GM12878 (cell line): ENCODE measurements around the gene CRB3. TPM values are rescaled to one million over a fixed set of nuclear protein-coding genes. Genes with fewer than 3 reads are reported as not detected.

Experiments used
- ATAC-seq: fragments of 200-7000 bp; cut with Tn5 transposase; 3 replicates; pipeline ENCODE4 v1.9.1; 2020; ENCODE audit warnings: mild to moderate bottlenecking, moderate library complexity
- BruUV-seq: library from RNA; stranded (reverse); fragments of 400-500 nt; replicated peaks from 2 replicates; lab custom pipeline; 2021; lab: Mats Ljungman, UMichigan
- CTCF ChIA-PET: fragments of 300-600 bp; sonication (Branson Sonifier 250); formaldehyde crosslinking; extraction: SDS; loops from one replicate; lab custom pipeline; 2021; ENCODE audit warnings: inconsistent platforms; lab: Yijun Ruan, JAX
- POLR2A ChIA-PET: fragments of 350-600 bp; formaldehyde crosslinking; extraction: SDS; loops from one replicate; lab custom pipeline; 2021; ENCODE audit warnings: inconsistent platforms; lab: Charles Lee
- RAD21 ChIA-PET: fragments of 300-600 bp; sonication (Branson Sonifier 250); formaldehyde crosslinking; loops from one replicate; lab custom pipeline; 2023; ENCODE audit warnings: antibody characterized with exemption; ENCODE audit not compliant: unreplicated experiment; lab: Charles Lee
- SMC1A ChIA-PET: fragments of 300-600 bp; sonication (Branson Sonifier 250); formaldehyde crosslinking; loops from one replicate; lab custom pipeline; 2023; ENCODE audit not compliant: unreplicated experiment, uncharacterized antibody; lab: Charles Lee
- DNase-seq: peaks from one replicate; pipeline ENCODE4 v3.0.0-alpha.2; 2011; ENCODE audit warnings: low read depth, low spot score
- FAIRE-seq: peaks from 3 replicates; lab custom pipeline; 2011; peaks lifted over from hg19 to GRCh38; lab: Jason Lieb, UNC
- H2AFZ ChIP-seq: 2 replicates; pipeline ENCODE4 v1.6.0; 2011; ENCODE audit warnings: low read depth, low read length, control low read depth; ENCODE audit not compliant: control insufficient read depth
- H3K27ac ChIP-seq: 2 replicates; pipeline ENCODE4 v1.5.1; 2011; ENCODE audit warnings: control low read depth; ENCODE audit not compliant: control insufficient read depth, insufficient read depth
- H3K27me3 ChIP-seq, 2 experiments: replicated peaks in 1 of 2; 2 replicates each; pipeline versions ENCODE4 v1.6.0 to v1.6.1; 2011; ENCODE audit warnings: low read length in 1 of 2; ENCODE audit not compliant: control insufficient read depth in 2 of 2, insufficient read depth in 2 of 2
- H3K36me3 ChIP-seq, 2 experiments: 2 replicates each; pipeline ENCODE4 v1.5.1; 2011; ENCODE audit warnings: low read length in 1 of 2; ENCODE audit not compliant: control insufficient read depth in 2 of 2, insufficient read depth in 2 of 2
- H3K4me1 ChIP-seq: 2 replicates; pipeline ENCODE4 v1.6.1; 2011; ENCODE audit warnings: mild to moderate bottlenecking, low read length, moderate library complexity, mixed read lengths; ENCODE audit not compliant: control insufficient read depth, insufficient read depth
- H3K4me2 ChIP-seq: 2 replicates; pipeline ENCODE4 v1.6.0; 2011; ENCODE audit warnings: control low read depth; ENCODE audit not compliant: control insufficient read depth, insufficient read depth
- H3K4me3 ChIP-seq: fragments of 200-600 bp; sonication (generic); 2 replicates; pipeline ENCODE4 v1.5.1; 2016
- H3K79me2 ChIP-seq: 2 replicates; pipeline ENCODE4 v1.6.0; 2011; ENCODE audit warnings: low read length; ENCODE audit not compliant: control insufficient read depth, insufficient read depth
- H3K9ac ChIP-seq: 2 replicates; pipeline ENCODE4 v1.8.0; 2011; ENCODE audit warnings: low read length, control low read depth, mixed read lengths; ENCODE audit not compliant: control insufficient read depth, insufficient read depth
- H3K9me3 ChIP-seq: replicated peaks from 3 replicates; pipeline ENCODE4 v1.5.1; 2011; ENCODE audit warnings: mild to moderate bottlenecking, low read length; ENCODE audit not compliant: control insufficient read depth, insufficient read depth
- H4K20me1 ChIP-seq: 2 replicates; pipeline ENCODE4 v1.6.0; 2011; ENCODE audit not compliant: control insufficient read depth, insufficient read depth
- BRCA1 ChIP-seq: IDR thresholded peaks from 2 replicates; pipeline ENCODE4 v1.6.1; 2011; ENCODE audit warnings: low read depth, low read length, improper control_type of control experiment
- ESRRA ChIP-seq: IDR thresholded peaks from 2 replicates; pipeline ENCODE4 v1.6.1; 2012; ENCODE audit warnings: mild to moderate bottlenecking, low read length, improper control_type of control experiment
- EZH2 ChIP-seq: IDR thresholded peaks from 2 replicates; pipeline ENCODE4 v1.6.1; 2012; ENCODE audit warnings: low read depth, mild to moderate bottlenecking, control low read depth, inconsistent platforms, low read length, borderline replicate concordance; ENCODE audit not compliant: control insufficient read depth
- HDAC6 ChIP-seq: fragments of 200-600 bp; sonication (generic); IDR thresholded peaks from one replicate; pipeline ENCODE4 v1.8.0; 2017; ENCODE audit warnings: antibody characterized with exemption; ENCODE audit not compliant: unreplicated experiment
- NFIC ChIP-seq: IDR thresholded peaks from 2 replicates; pipeline ENCODE4 v1.6.1; 2012; ENCODE audit warnings: low read depth, mild to moderate bottlenecking, inconsistent platforms, low read length, moderate library complexity
- RB1 ChIP-seq: fragments of 450-650 bp; formaldehyde crosslinking; IDR thresholded peaks from 2 replicates; pipeline ENCODE4 v1.6.1; 2017; ENCODE audit warnings: mild to moderate bottlenecking, borderline replicate concordance
- STAT1 ChIP-seq: fragments of 450-650 bp; conservative IDR thresholded peaks from 2 replicates; pipeline ENCODE4 v1.6.1; 2014; ENCODE audit warnings: antibody characterized with exemption, mild to moderate bottlenecking
- TCF7 ChIP-seq: IDR thresholded peaks from 2 replicates; pipeline ENCODE4 v1.6.1; 2014; ENCODE audit warnings: antibody characterized with exemption, borderline replicate concordance
- WGBS: methylation state at CpG from one replicate; pipeline ENCODE4 v1.1.6; 2016; ENCODE audit warnings: low lambda C conversion rate; ENCODE audit not compliant: insufficient replicate concordance, insufficient coverage; ENCODE audit errors: missing lambda C conversion rate; 5-methylcytosine and 5-hydroxymethylcytosine counted together
- in situ Hi-C: fragments of 300-500 bp; cut with MboI; formaldehyde crosslinking; loops from 9 replicates; pipeline ENCODE4 v1.14.3; 2018; ENCODE audit warnings: mixed read lengths
- intact Hi-C: fragments of 100-400 bp; cut with micrococcal nuclease; formaldehyde crosslinking; loops from one replicate; pipeline ENCODE4 v1.14.2; 2022; ENCODE audit not compliant: unreplicated experiment
- polyA plus RNA-seq, 11 experiments: library from polyadenylated mRNA; depleted of rRNA in 4 of 11; unstranded in 6 of 11; stranded (reverse) in 5 of 11; fragments of >200 nt; fragmentation: Nextera tagmentation in 4 of 11; fragmentation: Illumina TruSeq in 1 of 11; extraction: Ambion mirVana in 4 of 11; extraction: Trizol in 1 of 11; gene quantifications; 1 replicate in 1 of 11; 2 replicates in 10 of 11; pipeline versions ENCODE4 v1.2.1 to v1.2.3, GENCODE V29; 2011 to 2016; ENCODE audit warnings: inconsistent platforms in 2 of 11, missing spikeins in 2 of 11, low read depth in 1 of 11
- total RNA-seq, 4 experiments: library from RNA; depleted of rRNA in 3 of 4; stranded (reverse); fragments of >200 nt in 3 of 4; fragmentation: Illumina TruSeq in 1 of 4; extraction: Trizol in 1 of 4; gene quantifications; 2 replicates each; pipeline versions ENCODE4 v1.2.1 to v1.2.3, GENCODE V29; 2013 to 2021
- TF ChIP-seq, protein P1 (sequence below): IDR thresholded peaks from 2 replicates; pipeline ENCODE4 v1.6.1; 2012; ENCODE audit warnings: low read length, inconsistent platforms
- TF ChIP-seq, protein P2 (sequence below): IDR thresholded peaks from 2 replicates; pipeline ENCODE4 v1.6.1; 2012; ENCODE audit warnings: low read depth, low read length, improper control_type of control experiment

The CRB3 gene
- total and polyA plus RNA-seq, 10 of the 15 experiments (the other 5 are each of a cell fraction or from before 2014, with no cell fraction given) = 0.11 to 1.9 (median 0.98) TPM; not detected in 1

DNA sequence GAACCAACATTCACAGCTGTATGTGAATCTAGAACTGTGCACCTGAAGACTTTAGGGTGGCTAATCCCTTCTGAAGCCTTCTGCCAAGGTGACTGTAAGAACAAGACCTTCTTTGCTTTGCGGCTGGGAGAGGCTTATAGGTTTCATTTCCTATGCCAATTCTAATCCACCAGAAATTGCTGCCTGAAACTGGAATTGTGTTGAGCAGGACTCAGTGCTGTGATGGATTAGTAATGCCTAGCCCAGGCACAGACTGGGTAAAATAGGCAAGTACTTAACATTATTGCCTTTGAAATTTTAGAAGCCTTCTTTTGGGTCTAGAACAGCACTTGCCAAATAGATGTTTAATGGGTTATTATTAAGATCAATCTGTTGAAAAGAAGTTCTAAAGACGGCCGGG, 16.0 kb upstream of the CRB3 start:
- Histone ChIP-seq H3K27me3 (no peaks in the 10 kb centered on the region), H2AFZ (no peak overlapping the region), H3K36me3 (peaks cover 0 to 6% of the 10 kb centered on the region in 2 experiments; a peak in 2 of 4 replicates), H3K4me1 (no peaks in the 10 kb centered on the region), H3K9me3 (no peaks in the 10 kb centered on the region; the same call in 2 of the 3 replicates), H3K4me3 (no peak overlapping the region), H3K4me2 (no peak overlapping the region), H3K79me2 (no peaks in the 10 kb centered on the region), H3K27ac (no peak overlapping the region), H3K9ac (no peak overlapping the region), H4K20me1 (no peaks in the 10 kb centered on the region)
- WGBS = 97% methylated on average over 3 of the region's 3 CpGs
- in situ Hi-C loops (no loop called here), intact Hi-C loops (no loop called here)
- ChIA-PET RAD21 (interaction anchor here (0.6 kb wide), 1 partner anchor 13 kb away, joined by 3 read pairs; no protein-coding TSS in a partner anchor), CTCF (no interaction called here), POLR2A (no interaction called here), SMC1A (no interaction called here)
- BruUV-seq = no TSS peak
- TF ChIP-seq EZH2 (no peak), ESRRA (no peak), RB1 (no peak), TCF7 (no peak), BRCA1 (no peak), HDAC6 (no peak), NFIC (no peak), STAT1 (no peak)
- TF ChIP-seq, protein P1, sequence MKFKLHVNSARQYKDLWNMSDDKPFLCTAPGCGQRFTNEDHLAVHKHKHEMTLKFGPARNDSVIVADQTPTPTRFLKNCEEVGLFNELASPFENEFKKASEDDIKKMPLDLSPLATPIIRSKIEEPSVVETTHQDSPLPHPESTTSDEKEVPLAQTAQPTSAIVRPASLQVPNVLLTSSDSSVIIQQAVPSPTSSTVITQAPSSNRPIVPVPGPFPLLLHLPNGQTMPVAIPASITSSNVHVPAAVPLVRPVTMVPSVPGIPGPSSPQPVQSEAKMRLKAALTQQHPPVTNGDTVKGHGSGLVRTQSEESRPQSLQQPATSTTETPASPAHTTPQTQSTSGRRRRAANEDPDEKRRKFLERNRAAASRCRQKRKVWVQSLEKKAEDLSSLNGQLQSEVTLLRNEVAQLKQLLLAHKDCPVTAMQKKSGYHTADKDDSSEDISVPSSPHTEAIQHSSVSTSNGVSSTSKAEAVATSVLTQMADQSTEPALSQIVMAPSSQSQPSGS = no peak
- TF ChIP-seq, protein P2, sequence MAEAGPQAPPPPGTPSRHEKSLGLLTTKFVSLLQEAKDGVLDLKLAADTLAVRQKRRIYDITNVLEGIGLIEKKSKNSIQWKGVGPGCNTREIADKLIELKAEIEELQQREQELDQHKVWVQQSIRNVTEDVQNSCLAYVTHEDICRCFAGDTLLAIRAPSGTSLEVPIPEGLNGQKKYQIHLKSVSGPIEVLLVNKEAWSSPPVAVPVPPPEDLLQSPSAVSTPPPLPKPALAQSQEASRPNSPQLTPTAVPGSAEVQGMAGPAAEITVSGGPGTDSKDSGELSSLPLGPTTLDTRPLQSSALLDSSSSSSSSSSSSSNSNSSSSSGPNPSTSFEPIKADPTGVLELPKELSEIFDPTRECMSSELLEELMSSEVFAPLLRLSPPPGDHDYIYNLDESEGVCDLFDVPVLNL = no peak
- FAIRE-seq = no peak
- no peak for DNase-seq
- ATAC-seq = no peak
